Measurements from ENCODE around the gene TUBA4A.

DNA sequence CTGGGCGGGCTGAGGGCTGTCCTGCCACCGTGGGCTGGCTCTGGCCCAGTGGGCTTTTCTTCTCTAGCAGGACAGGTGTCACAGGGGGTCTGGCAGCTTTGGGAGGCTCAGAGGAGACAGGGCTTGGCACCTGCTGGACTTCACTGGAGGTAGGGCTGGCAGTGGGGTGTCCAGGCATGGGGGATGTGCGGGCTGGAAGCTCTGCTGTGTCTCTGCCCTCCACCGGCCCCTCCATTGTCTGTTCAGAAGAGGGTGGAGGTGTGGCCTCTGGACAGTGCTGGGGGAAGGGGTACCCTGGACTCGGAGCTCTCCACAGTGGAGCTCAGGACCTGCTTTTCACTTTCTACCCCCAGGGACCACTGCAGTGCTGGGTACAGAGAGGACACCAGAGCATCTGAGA lies 46.3 kb upstream of the TUBA4A start:
- TF ChIP-seq POLR2A (IDR thresholded peaks at IDR 0.05) (no peak), POLR2AphosphoS5 (IDR thresholded peaks at IDR 0.05) (no peak)
- TF ChIP-seq, protein P1, sequence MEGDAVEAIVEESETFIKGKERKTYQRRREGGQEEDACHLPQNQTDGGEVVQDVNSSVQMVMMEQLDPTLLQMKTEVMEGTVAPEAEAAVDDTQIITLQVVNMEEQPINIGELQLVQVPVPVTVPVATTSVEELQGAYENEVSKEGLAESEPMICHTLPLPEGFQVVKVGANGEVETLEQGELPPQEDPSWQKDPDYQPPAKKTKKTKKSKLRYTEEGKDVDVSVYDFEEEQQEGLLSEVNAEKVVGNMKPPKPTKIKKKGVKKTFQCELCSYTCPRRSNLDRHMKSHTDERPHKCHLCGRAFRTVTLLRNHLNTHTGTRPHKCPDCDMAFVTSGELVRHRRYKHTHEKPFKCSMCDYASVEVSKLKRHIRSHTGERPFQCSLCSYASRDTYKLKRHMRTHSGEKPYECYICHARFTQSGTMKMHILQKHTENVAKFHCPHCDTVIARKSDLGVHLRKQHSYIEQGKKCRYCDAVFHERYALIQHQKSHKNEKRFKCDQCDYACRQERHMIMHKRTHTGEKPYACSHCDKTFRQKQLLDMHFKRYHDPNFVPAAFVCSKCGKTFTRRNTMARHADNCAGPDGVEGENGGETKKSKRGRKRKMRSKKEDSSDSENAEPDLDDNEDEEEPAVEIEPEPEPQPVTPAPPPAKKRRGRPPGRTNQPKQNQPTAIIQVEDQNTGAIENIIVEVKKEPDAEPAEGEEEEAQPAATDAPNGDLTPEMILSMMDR (IDR thresholded peaks at IDR 0.05): no peak

Data from gastroesophageal sphincter (tissue), 3 donors.